Omental fat pad (tissue), 4 donors: ENCODE data around the gene DUSP16. TPM values are rescaled to one million over a fixed set of nuclear protein-coding genes. Genes with fewer than 3 reads are reported as not detected.

ENCODE experiments used
- ATAC-seq: fragments of 150-250 bp; one replicate; pipeline ENCODE4 v1.9.1; 2016; ENCODE audit warnings: mild to moderate bottlenecking, moderate library complexity; ENCODE audit not compliant: low FRiP score
- DNase-seq: peaks from one replicate; pipeline ENCODE4 v3.0.0-alpha.2; 2019; ENCODE audit warnings: low spot score
- total RNA-seq, 4 donors: library from RNA; depleted of rRNA; stranded (reverse); fragments of >200 nt; gene quantifications; one replicate each; pipeline ENCODE4 v1.1.0, GENCODE V29; 2016
- TF ChIP-seq, protein P1 (sequence below), 3 donors: fragments of 450-650 bp; IDR thresholded peaks; one replicate each; pipeline ENCODE4 v1.5.1; 2016 to 2017; ENCODE audit warnings: antibody characterized with exemption in 3 of 3, mild to moderate bottlenecking in 3 of 3, moderate library complexity in 2 of 3

Gene DUSP16
- total RNA-seq, 4 donors from 2014 or later: 18.2 to 29.6 (median 18.7) TPM

- ATAC-seq: no peak
- TF ChIP-seq, protein P1, sequence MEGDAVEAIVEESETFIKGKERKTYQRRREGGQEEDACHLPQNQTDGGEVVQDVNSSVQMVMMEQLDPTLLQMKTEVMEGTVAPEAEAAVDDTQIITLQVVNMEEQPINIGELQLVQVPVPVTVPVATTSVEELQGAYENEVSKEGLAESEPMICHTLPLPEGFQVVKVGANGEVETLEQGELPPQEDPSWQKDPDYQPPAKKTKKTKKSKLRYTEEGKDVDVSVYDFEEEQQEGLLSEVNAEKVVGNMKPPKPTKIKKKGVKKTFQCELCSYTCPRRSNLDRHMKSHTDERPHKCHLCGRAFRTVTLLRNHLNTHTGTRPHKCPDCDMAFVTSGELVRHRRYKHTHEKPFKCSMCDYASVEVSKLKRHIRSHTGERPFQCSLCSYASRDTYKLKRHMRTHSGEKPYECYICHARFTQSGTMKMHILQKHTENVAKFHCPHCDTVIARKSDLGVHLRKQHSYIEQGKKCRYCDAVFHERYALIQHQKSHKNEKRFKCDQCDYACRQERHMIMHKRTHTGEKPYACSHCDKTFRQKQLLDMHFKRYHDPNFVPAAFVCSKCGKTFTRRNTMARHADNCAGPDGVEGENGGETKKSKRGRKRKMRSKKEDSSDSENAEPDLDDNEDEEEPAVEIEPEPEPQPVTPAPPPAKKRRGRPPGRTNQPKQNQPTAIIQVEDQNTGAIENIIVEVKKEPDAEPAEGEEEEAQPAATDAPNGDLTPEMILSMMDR (IDR thresholded peaks at IDR 0.05): no peak
Observed at GRCh38 chr12:12511021-12511783, 51.5 kb downstream of the DUSP16 start.

DNA sequence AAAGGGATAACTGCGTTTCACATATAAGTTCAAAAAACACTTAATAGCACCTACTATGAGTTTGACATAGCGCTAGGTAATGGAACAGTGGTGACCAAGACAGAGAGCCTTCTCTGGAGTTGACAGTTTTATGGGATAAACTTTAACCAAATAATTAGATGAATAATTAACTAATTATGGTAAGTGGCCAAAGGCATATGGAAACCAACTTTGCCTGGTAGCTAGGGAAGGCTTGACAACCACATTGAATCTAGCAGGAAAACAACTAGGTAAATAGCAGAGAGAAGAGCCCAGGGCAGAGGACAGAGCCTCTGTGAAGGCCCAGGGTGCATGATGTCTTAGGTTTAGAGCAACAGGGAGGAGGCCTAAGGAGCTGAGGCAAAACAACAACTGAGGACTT lies 52.1 kb downstream of the DUSP16 start:
- TF ChIP-seq, protein P1 (IDR thresholded peaks at IDR 0.05): no peak
- DNase-seq: no peak
- no peak for ATAC-seq

More at GRCh38 chr12:12511021-12511783, 51.5 kb downstream of the DUSP16 start:
- no peak for DNase-seq

DNA sequence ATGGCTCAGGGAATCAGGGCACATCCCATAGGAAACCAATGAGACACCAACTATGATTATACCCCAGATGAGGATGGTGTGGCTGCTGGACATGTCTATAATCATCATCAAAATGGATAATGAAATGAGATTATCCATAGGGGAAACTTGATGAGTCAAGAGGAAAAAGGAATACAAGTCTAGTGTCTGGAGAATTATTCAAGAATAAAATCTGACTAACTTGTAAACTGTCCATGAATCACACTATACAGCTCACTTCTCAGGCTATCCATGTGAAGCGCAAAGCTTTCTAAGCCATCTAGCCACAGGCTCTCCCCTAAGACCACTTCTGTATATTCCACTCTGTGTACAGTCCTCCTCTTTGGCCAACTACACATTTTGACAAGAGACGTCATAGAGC lies 52.5 kb downstream of the DUSP16 start:
- ATAC-seq (no peak), DNase-seq (no peak)
- TF ChIP-seq, protein P1 (IDR thresholded peaks at IDR 0.05): no peak

GRCh38 chr12:12508612-12509011 lies 54.1 kb downstream of the DUSP16 start:
- ATAC-seq (peak; percentile 38), DNase-seq (no peak)
- TF ChIP-seq, protein P1 (IDR thresholded peaks at IDR 0.05): no peak

DNA sequence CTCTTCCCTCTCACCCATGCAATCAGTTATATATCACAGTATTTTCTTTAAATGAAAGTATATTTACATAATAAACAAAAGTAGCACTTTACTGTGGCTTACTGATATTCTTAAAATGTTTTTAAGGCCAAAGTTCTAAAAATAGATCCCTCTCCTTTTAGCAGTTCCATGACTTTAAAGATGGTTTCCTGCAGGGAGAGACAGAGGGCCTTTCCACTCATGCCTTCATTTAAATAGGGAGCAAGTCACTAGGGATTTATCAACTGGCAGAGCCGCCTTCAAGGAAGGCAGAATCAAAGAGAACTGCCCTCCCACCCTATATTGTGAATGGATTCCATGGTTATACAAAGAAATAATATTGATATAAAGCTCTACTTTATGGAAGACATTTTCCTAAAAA lies 55.5 kb downstream of the DUSP16 start:
- ATAC-seq (no peak), DNase-seq (no peak)
- TF ChIP-seq, protein P1 (IDR thresholded peaks at IDR 0.05): no peak

GRCh38 chr12:12506496-12506890 lies 56.2 kb downstream of the DUSP16 start:
- TF ChIP-seq, protein P1 (IDR thresholded peaks at IDR 0.05): no peak
- no peak for DNase-seq
- no peak for ATAC-seq
